Mesenteric fat pad (tissue), 1 donor: ENCODE measurements around the gene ZNF57. TPM values are rescaled to one million over a fixed set of nuclear protein-coding genes. Genes with fewer than 3 reads are reported as not detected.
"Not testable (repeated sequence)": the region's sequence is repeated elsewhere in the genome, so short reads cannot be mapped to it uniquely, and the experiment has no call there.

ENCODE experiments used
- DNase-seq: peaks from one replicate; pipeline ENCODE4 v3.0.0-alpha.2; 2020; ENCODE audit warnings: low spot score
- long read RNA-seq: library from polyadenylated mRNA; unstranded; transcript quantifications from one replicate; pipeline ENCODE4 v2.0.0, GENCODE V29; 2020
- total RNA-seq: library from RNA; stranded (reverse); fragmentation: NEBNext Ultra II Directional; extraction: Animal tissue kit (Norgen Biotek cat#: 25700); gene quantifications from one replicate; pipeline ENCODE4 v1.2.1, GENCODE V29; 2021
- donor health status: DM: yes; HTN: yes; CAD: no.

The ZNF57 gene
- 1.6 TPM for total RNA-seq
- long read RNA-seq, transcript ZNF57-201 (4 exons, 2,003 nt) = major isoform, 7 of 8 reads
- long read RNA-seq, partial matches to known transcripts = 0 of 8 reads
- long read RNA-seq, other reads (novel, unspliced or antisense) = 1 of 8 reads

DNA sequence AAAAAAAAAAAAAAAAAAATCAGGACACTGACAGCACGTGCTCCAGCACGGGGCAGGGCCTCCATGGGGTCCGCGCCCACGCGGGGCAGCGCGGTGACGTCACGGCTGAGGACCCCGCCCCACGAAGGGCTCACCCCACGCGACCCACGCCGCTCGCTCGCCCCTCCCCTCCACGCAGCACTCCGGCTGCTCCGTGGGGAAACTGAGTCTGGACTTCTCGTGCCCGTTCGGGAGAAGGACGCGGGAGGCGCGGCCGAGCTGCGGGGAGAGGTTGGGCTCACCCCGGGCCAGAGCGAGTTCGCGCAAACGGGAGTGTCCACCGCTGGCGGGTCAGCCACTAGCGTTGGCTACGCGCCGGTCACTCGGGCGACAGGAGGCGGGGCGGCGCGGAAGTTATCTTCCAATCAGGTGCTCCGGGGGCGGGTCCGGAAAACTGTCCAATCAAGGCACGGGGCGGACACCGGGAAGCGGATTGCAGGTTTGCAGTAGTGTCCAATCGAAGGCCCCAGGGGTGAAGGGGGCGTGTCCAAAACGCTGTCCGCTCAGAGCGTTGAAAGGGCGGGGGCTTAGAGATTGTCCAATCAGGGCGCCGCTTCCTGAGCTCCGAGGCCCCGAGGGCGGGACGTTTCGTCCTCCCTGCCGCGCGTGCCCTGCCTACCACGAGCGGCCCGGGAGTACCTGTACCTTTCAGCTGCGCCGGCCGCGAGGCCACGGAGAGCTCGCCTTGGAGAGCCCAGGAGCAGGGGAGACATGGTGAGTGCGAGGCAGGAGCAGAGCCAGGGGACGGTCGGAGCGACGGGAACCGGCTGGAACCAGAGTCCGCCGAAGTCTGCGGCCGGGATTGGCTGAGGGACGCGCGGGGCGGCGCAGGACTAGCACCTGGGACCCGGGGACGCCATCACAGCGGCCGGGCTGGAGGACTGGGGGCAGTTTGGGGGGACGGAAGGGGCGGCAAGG lies at the start of gene ZNF57:
TSS of gene ZNF57 (plus strand) at position 633 of the 957 bp plus-strand sequence. CDS start at position 751, 118 bp downstream.
- peak; percentile 99 for DNase-seq

DNA sequence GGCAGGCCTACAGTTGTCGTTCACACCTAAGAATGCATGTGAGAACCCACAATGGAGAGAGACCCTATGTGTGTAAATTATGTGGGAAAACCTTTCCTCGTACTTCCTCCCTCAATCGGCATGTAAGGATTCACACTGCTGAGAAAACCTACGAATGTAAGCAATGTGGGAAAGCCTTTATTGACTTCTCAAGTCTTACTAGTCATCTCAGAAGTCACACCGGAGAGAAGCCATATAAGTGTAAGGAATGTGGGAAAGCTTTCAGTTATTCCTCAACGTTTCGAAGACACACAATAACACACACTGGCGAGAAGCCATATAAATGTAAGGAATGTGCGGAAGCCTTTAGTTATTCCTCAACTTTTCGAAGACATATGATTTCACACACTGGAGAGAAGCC lies 48.1 kb upstream of the ZNF57 start:
- DNase-seq = no peak

DNA sequence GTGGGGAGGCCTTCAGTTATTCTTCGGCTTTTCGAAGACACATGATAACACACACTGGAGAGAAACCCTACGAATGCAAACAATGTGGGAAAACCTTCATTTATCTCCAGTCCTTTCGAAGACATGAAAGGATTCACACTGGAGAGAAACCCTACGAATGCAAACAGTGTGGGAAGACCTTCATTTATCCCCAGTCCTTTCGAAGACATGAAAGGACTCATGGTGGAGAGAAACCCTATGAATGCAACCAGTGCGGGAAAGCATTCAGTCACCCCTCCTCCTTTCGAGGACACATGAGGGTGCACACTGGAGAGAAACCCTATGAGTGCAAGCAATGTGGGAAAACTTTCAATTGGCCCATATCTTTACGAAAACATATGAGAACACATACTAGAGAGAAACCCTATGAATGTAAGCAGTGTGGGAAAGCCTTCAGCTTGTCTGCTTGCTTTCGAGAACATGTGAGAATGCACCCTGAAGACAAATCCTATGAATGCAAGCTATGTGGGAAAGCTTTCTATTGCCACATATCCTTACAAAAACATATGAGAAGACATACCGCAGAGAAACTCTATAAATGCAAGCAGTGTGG lies 47.6 kb upstream of the ZNF57 start:
- no peak for DNase-seq

DNA sequence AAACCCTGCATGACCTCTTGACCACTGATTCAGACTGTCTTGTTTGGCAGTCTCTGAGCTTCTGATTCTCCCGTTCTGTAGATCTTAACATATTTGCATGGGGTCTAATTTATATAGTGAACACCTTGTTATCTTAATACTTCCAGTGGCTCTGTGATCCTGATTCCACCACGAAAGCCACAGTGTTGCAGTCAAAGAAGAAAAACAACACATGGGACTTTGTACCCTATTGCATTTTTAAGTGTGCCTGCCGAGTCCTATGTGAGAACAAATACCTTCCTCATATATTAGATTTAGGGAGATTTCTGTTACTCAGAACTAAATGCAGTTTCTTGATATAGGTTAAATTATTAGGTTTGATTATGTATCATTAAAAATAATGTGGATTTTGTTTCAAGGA lies 45.9 kb upstream of the ZNF57 start:
- DNase-seq = no peak

DNA sequence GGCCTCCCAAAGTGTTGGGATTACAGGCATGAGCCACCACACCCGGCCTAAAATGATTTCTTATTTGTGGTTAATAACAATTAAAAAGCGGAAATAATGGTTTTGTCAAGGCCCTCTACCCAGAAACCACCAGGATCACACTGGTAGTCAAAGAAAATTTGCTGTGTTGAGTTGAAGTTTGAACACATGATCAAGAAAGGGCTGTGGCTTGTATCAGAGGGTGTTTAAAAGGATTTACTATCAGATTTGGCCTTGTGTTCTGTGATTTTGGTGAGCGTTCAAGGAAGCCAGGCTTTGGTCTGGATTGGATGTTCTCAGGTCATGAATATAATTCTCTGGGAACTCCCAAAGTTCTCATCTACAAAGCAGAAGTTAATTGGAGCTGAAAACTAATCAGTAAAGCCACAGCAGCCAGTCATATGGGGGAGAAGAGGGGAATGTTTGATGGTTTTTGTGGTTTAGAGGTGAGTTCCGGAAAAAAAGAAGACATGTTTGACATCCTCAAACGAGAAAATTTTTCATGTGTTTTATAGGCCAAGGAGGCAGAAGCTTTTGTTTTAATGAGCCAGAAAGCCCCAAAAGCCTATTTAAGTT lies 44.2 kb upstream of the ZNF57 start:
- no peak for DNase-seq

DNA sequence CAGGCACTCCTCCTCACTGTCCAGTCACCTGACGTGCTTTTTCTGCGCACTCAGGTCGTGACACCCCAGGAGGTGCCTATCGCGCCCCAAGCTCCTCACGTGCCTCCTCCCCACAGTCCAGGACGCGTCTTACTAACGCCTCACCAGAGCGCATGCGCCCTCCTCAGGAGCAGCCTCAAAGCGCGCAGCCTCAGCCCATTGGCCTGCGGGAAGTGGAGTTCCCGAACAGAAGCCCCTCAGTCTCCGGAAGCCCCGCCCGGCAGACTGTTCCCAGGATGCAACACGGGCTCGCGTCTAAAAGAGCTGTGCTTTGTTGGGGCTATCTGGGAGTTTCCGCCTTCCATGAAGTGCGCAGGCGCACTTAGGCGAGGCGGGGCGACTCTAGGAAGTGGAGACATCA lies 41.9 kb upstream of the ZNF57 start:
- no peak for DNase-seq

DNA sequence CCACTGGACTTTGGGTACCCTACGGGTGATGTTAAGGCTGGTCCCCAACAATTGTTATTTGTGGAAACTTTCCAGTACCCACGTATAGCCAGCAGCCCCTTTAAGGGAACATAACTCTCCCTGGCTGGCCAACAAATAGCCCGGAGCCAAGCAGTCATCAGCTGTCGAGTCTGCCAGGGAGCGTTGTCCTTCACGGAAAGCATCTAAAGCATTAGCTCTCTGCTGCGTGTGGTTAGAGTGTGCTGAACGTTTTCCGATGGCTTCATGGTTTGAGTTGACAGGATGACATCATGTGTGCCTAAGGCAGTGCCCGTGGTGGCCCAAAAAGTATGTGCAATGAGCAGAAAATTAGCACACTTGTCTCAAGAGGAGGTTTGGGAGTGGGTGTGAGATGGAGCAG lies 36.9 kb upstream of the ZNF57 start:
- no peak for DNase-seq

DNA sequence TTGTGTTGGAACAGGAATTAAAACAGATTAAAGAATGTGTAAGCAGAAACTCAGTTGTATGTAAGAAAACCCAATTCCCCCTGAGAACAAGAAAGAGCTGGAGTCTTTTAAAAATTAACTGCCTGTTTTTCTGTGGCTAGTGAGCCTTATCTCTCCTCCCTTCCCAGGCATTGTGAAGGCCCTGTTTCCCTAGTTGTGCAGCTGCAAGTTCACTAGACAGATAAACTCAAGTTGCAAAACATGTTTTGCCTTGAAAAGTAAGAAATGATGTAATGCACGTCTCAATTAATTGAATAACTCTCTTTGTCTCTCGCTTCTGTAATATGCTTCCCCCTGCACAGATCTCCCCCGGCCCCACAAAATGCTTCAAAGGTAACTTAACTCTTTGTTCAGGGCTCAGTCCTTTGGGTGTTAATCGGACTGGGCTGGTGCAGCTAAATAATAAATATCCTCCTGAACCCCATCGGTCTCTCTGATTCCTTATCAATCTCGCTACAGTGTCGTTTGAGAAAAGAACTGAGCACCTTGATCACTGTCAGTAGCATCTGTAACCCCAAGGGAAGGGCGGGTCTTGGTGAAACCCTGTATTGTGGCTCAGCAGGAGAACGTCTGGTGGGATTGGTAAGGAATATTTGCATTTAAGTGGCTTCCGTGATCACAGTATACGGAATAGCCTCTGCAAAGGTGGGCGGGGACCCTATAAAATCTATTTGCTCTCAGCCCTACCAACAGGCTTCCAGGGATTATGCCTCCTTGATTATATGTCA lies 35.2 kb upstream of the ZNF57 start:
- no peak for DNase-seq

DNA sequence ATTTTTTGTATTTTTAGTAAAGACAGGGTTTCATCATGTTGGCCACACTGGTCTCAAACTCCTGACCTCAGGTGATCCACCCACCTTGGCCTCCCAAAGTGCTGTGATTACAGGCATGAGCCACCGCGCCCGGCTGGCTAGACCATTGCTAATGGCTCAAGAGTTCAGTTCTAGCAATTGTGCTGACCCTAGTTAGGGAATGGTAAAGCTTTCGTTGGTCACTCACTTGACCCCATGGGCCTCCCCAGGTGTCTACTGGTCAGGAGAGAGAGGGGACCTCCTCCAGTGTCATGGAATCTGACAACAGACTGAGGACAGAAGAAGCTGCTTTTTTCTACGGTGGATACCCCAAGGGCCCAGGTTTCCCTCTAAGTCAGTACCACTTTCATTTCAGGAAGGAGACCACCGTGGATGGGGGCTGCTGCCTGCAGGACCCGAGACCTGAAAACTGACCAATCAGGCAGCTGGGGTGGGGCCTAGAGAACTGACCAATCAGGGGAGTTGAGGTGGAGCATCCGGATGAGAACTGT lies 34.2 kb upstream of the ZNF57 start:
- no peak for DNase-seq

DNA sequence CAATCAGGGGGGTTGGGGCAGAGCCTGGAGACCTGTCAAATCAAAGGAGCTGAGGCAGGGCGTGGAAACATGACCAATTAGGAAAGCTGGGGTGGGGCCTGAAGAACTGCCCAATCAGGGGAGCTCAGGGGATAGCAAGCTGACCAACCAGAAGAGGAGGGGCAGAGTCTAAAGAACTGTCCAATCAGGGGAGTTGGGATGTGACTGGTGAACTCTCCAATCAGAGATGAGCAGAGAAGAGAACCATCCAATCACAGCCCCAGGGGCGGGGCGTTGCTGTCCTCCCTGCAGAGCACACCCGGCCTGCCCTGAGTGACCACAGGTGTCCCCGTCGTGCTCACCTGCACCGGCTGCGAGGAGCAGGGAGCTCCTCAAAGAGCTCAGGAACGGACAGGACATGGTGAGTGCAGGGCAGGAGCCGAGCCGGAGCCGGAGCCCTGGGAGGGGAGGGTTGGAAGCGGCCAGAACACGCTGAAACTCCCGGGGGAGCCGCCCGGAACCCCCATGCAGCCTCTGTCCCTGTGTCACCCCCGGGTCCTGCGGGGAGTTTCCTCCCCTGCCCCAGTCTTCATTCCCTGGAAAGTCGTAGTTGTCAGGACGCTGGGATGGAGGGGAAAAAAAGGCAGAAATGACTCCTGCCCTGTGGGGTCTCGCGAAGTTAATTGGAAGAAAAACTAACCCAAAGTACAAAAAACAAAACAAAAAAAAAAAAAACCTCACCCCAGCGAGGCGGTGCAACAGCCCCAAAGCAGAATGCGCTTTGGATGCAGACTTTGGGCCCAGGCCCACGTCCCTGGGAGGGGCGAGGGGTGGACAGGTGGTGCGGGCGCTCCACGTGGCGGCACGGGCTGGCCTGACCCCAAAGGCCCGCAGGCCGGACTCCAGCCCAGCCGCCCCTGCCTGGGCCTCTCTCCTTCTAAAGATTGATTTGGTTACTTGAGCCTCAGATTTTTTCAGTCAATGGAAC lies 33.4 kb upstream of the ZNF57 start, which contains the start of gene ZNF556:
TSS of gene ZNF556 (plus strand) at position 311 of the 967 bp plus-strand sequence. CDS start at position 398, 87 bp downstream.
- no peak for DNase-seq

DNA sequence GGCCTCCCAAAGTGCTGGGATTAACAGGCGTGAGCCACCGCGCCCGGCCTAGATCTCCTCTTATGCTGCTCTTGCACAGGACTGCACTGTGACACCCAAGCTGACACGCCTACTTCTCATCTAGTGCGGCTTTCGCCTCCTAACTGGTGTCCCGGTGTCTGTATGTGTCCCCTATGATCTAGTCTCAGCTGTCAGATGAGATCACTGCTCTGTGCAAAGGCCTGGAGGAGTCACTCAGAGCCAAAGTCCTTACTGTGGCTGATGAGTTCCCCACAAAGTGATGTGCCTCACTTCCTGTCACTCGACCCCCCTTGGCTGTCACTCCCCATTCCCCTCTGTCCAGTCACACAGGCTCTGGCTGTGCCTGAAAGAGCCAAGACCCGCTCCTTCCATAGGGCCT lies 31.1 kb upstream of the ZNF57 start:
- no peak for DNase-seq

DNA sequence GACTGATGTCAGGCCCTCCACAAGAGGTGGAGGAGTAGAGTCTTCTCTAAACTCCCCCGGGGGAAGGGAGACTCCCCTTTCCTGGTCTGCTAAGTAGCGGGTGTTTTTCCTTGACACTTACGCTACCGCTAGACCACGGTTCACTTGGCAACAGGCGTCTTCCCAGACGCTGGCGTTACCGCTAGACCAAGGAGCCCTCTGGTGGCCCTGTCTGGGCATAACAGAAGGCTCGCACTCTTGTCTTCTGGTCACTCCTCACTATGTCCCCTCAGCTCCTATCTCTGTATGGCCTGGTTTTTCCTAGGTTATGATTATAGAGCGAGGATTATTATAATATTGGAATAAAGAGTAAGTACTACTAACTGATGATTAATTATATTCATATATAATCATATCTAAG lies 28.6 kb upstream of the ZNF57 start:
- DNase-seq = not testable (repeated sequence)

DNA sequence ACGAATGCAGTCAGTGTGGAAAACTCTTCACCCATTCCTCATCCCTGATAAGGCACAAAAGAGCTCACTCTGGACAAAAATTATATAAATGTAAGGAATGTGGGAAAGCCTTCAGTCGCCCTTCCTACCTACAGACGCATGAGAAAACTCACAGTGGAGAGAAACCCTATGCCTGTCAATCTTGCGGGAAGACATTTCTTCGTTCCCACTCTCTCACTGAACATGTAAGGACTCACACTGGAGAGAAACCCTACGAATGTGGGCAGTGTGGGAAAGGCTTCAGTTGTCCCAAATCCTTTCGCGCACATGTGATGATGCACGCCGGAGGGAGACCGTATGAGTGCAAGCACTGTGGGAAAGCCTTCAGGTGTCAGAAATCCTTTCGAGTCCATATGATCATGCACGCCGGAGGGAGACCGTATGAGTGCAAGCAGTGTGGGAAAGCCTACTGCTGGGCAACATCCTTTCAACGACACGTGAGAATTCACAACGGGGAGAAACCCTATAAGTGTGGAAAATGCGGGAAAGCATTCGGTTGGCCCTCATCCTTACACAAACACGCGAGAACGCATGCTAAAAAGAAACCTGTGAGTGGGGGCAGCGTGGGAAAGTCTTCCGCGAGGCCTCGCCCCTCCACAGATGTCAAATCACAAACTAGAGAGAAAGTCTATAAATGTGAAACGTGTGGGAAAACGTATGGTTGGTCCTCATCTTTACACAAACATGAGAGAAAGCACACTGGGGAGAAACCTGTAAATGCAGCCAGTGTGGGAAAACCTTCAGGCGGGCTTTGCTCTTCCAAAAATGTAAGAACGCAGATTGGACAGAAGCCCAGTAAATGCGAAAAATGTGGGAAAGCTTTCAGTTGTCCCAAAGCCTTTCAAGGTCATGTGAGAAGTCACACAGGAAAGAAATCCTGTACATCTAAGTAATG lies 23.1 kb upstream of the ZNF57 start:
- no peak for DNase-seq

DNA sequence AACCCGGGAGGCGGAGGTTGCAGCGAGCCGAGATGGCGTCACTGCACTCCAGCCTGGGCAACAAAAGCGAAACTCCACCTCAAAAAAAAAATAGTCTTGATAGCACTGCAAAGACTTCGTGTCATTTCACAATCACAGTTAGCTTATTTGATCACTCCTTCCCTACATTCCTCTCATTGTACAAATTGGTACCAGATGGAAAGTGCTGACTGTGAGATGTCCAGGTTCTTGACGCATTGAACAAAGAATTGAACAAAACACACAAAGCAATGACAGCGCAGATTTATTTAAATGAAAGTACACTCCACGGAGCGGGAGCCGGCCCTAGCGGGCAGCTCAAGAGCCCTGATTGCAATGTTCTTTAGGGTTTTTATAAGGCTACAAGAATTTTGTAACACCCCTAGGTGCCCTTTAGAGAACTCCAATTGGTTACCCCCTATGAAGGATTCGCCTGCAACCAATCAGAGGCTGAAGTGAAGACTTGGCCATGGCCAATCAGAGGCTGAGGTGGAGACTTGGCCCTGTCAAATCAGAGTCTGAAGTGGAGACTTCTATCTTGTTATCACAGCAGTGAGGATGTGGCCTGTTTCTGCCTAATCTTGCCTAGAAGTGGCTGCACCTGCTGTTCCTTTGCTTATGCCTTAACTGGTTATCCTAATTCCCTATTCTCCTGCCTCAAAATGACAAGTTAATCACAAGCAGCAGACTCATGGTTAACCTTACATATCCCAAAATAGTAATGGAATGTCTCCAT lies 16.9 kb upstream of the ZNF57 start:
- no peak for DNase-seq

DNA sequence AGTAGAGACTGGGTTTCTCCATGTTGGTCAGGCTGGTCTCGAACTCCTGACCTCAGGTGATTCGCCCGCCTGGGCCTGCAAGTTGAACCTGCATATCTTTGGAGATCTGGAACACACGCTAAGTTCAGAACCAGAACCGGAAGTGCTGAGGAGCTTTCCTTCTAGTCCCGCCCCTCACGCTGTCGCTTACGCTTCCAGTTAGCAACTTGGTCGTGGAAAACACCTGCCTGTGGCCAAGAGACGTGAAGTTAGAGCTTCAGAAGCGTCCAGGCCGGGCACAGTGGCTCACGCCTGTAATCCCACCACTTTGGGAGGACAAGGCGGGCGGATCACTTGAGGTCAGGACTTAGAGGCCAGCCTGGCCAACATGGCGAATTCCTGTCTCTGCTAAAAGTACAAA lies 15.0 kb upstream of the ZNF57 start:
- peak; percentile 64 for DNase-seq

DNA sequence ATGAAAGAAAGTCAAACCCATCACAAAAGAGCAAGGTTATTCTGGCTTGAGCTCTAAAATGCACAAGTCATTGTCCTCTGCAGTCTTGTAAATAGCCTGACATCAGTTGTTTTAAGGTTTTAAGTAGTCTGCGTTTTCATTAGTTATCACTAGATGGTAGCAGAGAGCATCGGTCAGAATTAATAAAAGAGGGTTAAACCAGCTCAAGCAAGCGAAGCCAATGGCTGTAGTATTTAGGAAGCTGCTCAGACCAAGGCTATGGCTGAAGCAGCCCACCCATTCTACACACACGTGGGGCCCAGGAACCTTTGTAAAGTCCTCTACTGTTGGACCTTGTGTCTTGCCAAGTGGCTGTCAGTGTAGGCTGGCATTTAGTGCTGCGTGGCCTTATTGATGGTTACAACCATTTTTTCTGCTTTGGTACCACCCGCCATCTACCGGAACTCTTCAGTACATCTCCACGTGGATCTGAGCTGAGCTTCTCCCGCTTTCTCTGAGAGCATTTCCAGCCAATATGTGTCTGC lies 13.3 kb upstream of the ZNF57 start:
- peak; percentile 64 for DNase-seq

DNA sequence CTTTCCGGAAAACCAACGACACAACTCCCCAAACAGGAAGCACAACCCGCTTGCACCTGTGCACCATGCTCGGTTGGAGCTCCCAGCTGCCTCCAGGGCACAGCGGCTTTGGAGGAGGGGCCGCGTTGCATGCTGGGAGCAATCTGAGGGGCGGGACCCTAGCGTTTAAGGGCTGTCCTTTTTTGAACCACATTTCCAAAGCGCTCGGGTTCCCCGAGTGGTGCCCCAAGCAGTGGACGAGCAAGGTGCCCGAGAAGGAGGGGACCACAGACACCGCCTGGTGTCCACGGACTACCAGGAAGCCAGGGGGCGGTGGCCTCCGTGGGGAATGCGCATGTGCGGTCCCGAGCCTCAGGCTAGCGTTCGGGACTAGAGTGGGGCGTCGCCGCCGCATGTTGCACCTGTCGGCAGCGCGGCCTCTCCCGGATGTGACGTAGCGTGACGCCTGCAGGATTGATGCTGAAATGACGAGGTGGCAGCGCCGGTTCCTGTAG lies 11.9 kb upstream of the ZNF57 start:
- DNase-seq = peak; percentile 92
